Neural cell (in vitro differentiated cells): ENCODE data around the gene FHL3. TPM values are rescaled to one million over a fixed set of nuclear protein-coding genes. Genes with fewer than 3 reads are reported as not detected.

Experiments used
- H2AFZ ChIP-seq: fragments of 200-600, 300-800 bp; sonication (generic), shearing (Covaris generic); 2 replicates; pipeline ENCODE4 v1.6.0; 2014; ENCODE audit warnings: low read depth, mild to moderate bottlenecking, antibody characterized with exemption, low read length, moderate library complexity
- H3F3A ChIP-seq: fragments of 200-600 bp; shearing (Covaris generic); 2 replicates; pipeline ENCODE4 v1.6.1; 2016; ENCODE audit warnings: mild to moderate bottlenecking, moderate library complexity, mixed read lengths, antibody characterized with exemption, low read length; ENCODE audit not compliant: insufficient read depth, poor library complexity, severe bottlenecking
- H3K27ac ChIP-seq: fragments of 200-600, 300-800 bp; sonication (generic), shearing (Covaris generic); 2 replicates; pipeline ENCODE4 v1.5.1; 2014; ENCODE audit warnings: mild to moderate bottlenecking, low read length, moderate library complexity
- H3K27me3 ChIP-seq: fragments of 300-800, 200-600 bp; sonication (generic), shearing (Covaris generic); 2 replicates; pipeline ENCODE4 v1.6.0; 2014; ENCODE audit warnings: mild to moderate bottlenecking, low read depth, low read length, moderate library complexity; ENCODE audit not compliant: insufficient read depth
- H3K36me3 ChIP-seq: fragments of 300-800, 200-600 bp; sonication (generic), shearing (Covaris generic); 2 replicates; pipeline ENCODE4 v1.5.1; 2014; ENCODE audit warnings: mild to moderate bottlenecking, antibody characterized with exemption, low read length, moderate library complexity; ENCODE audit not compliant: insufficient read depth
- H3K4me2 ChIP-seq: fragments of 300-800, 200-600 bp; sonication (generic), shearing (Covaris generic); 2 replicates; pipeline ENCODE4 v1.6.0; 2014; ENCODE audit warnings: mild to moderate bottlenecking, low read length
- H3K4me3 ChIP-seq: fragments of 300-800, 200-600 bp; sonication (generic), shearing (Covaris generic); 2 replicates; pipeline ENCODE4 v1.5.1; 2014; ENCODE audit warnings: mild to moderate bottlenecking, low read length, moderate library complexity
- H3K79me2 ChIP-seq: fragments of 200-600 bp; shearing (Covaris generic); replicated peaks from 2 replicates; pipeline ENCODE4 v1.6.0; 2014; ENCODE audit warnings: mild to moderate bottlenecking, low read length, moderate library complexity; ENCODE audit not compliant: insufficient read depth
- H3K9ac ChIP-seq: fragments of 300-800, 200-600 bp; sonication (generic), shearing (Covaris generic); 2 replicates; pipeline ENCODE4 v1.6.1; 2016; ENCODE audit warnings: mild to moderate bottlenecking, low read length, mixed read lengths
- H3K9me2 ChIP-seq: fragments of 200-600 bp; shearing (Covaris generic); 2 replicates; pipeline ENCODE4 v1.6.1; 2016; ENCODE audit warnings: mild to moderate bottlenecking, low read length, mixed read lengths; ENCODE audit not compliant: insufficient read depth
- H3K9me3 ChIP-seq: fragments of 200-600, 300-800 bp; sonication (generic), shearing (Covaris generic); 2 replicates; pipeline ENCODE4 v1.6.1; 2016; ENCODE audit warnings: mild to moderate bottlenecking, mixed run types, low read length, moderate library complexity, mixed read lengths
- H4K20me1 ChIP-seq: fragments of 200-600 bp; shearing (Covaris generic); 2 replicates; pipeline ENCODE4 v1.6.1; 2016; ENCODE audit warnings: mild to moderate bottlenecking, mixed run types; ENCODE audit not compliant: insufficient read depth
- EP300 ChIP-seq: fragments of 450-650 bp; conservative IDR thresholded peaks from 2 replicates; pipeline ENCODE4 v1.6.1; 2014; ENCODE audit warnings: antibody characterized with exemption, mild to moderate bottlenecking, moderate library complexity; ENCODE audit not compliant: poor library complexity, severe bottlenecking
- EZH2 ChIP-seq: fragments of 200-600, 300-800 bp; shearing (Covaris generic), sonication (generic); IDR thresholded peaks from 2 replicates; pipeline ENCODE4 v1.6.1; 2014; ENCODE audit warnings: antibody characterized with exemption, low read length, borderline replicate concordance, mild to moderate bottlenecking; ENCODE audit not compliant: insufficient read depth, poor library complexity, severe bottlenecking
- MXI1 ChIP-seq: fragments of 450-650 bp; conservative IDR thresholded peaks from 2 replicates; pipeline ENCODE4 v1.6.1; 2014; ENCODE audit warnings: antibody characterized with exemption, mild to moderate bottlenecking; ENCODE audit not compliant: poor library complexity, severe bottlenecking
- POLR2AphosphoS5 ChIP-seq: IDR thresholded peaks from 2 replicates; pipeline ENCODE4 v1.6.1; 2012
- RAD21 ChIP-seq: fragments of 450-650 bp; conservative IDR thresholded peaks from 2 replicates; pipeline ENCODE4 v1.6.1; 2014; ENCODE audit warnings: antibody characterized with exemption, mild to moderate bottlenecking, moderate library complexity
- SMC3 ChIP-seq: fragments of 450-650 bp; conservative IDR thresholded peaks from 2 replicates; pipeline ENCODE4 v1.6.1; 2014; ENCODE audit warnings: antibody characterized with exemption, mild to moderate bottlenecking, moderate library complexity; ENCODE audit not compliant: poor library complexity
- TAF1 ChIP-seq: IDR thresholded peaks from 2 replicates; pipeline ENCODE4 v1.6.1; 2012; ENCODE audit warnings: low read depth
- polyA plus RNA-seq: library from polyadenylated mRNA; depleted of rRNA; stranded (reverse); fragments of >200 nt; gene quantifications from 2 replicates; pipeline ENCODE4 v1.2.3, GENCODE V29; 2014
- TF ChIP-seq, protein P1 (sequence below): IDR thresholded peaks from 2 replicates; pipeline ENCODE4 v1.6.1; 2012; ENCODE audit warnings: borderline replicate concordance
- TF ChIP-seq, protein P2 (sequence below): fragments of 450-650 bp; IDR thresholded peaks from 2 replicates; pipeline ENCODE4 v1.5.1; 2014; ENCODE audit warnings: antibody characterized with exemption, mild to moderate bottlenecking, moderate library complexity; ENCODE audit not compliant: poor library complexity, severe bottlenecking

The FHL3 gene
- polyA plus RNA-seq, 1 donor from 2014 or later = 3.5 TPM

DNA sequence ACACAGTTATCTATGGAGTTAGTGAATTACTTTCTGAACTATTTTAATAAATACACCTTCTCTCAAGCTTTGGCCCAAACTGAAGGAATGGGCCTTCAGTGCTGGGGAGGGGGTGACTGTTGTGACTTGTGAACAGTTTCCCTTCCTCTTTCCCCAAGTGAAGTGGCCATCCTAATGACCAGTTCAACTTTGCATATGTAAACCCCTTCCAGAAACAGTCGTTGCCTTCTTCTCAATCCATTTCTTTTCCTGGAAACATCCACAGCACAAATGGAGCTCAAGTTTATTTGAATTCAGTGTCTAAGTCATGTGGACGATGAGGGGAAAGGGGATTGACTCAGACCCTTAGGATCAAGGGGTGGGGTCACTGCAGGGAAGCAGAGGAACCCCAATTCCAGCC lies 57.1 kb downstream of the FHL3 start:
- Histone ChIP-seq H2AFZ (no peak overlapping the region), H3K36me3 (no peaks in the 10 kb centered on the region), H3K9ac (no peak overlapping the region), H3F3A (no peaks in the 10 kb centered on the region), H3K27me3 (no peaks in the 10 kb centered on the region), H3K9me3 (no peaks in the 10 kb centered on the region), H3K79me2 (no peaks in the 10 kb centered on the region), H3K9me2 (no peaks in the 10 kb centered on the region), H3K4me2 (no peak overlapping the region), H3K4me3 (no peak overlapping the region), H4K20me1 (no peaks in the 10 kb centered on the region), H3K27ac (no peak overlapping the region)
- no peak for TF ChIP-seq POLR2AphosphoS5
- TF ChIP-seq, protein P1, sequence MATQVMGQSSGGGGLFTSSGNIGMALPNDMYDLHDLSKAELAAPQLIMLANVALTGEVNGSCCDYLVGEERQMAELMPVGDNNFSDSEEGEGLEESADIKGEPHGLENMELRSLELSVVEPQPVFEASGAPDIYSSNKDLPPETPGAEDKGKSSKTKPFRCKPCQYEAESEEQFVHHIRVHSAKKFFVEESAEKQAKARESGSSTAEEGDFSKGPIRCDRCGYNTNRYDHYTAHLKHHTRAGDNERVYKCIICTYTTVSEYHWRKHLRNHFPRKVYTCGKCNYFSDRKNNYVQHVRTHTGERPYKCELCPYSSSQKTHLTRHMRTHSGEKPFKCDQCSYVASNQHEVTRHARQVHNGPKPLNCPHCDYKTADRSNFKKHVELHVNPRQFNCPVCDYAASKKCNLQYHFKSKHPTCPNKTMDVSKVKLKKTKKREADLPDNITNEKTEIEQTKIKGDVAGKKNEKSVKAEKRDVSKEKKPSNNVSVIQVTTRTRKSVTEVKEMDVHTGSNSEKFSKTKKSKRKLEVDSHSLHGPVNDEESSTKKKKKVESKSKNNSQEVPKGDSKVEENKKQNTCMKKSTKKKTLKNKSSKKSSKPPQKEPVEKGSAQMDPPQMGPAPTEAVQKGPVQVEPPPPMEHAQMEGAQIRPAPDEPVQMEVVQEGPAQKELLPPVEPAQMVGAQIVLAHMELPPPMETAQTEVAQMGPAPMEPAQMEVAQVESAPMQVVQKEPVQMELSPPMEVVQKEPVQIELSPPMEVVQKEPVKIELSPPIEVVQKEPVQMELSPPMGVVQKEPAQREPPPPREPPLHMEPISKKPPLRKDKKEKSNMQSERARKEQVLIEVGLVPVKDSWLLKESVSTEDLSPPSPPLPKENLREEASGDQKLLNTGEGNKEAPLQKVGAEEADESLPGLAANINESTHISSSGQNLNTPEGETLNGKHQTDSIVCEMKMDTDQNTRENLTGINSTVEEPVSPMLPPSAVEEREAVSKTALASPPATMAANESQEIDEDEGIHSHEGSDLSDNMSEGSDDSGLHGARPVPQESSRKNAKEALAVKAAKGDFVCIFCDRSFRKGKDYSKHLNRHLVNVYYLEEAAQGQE = no peak
- TF ChIP-seq, protein P2, sequence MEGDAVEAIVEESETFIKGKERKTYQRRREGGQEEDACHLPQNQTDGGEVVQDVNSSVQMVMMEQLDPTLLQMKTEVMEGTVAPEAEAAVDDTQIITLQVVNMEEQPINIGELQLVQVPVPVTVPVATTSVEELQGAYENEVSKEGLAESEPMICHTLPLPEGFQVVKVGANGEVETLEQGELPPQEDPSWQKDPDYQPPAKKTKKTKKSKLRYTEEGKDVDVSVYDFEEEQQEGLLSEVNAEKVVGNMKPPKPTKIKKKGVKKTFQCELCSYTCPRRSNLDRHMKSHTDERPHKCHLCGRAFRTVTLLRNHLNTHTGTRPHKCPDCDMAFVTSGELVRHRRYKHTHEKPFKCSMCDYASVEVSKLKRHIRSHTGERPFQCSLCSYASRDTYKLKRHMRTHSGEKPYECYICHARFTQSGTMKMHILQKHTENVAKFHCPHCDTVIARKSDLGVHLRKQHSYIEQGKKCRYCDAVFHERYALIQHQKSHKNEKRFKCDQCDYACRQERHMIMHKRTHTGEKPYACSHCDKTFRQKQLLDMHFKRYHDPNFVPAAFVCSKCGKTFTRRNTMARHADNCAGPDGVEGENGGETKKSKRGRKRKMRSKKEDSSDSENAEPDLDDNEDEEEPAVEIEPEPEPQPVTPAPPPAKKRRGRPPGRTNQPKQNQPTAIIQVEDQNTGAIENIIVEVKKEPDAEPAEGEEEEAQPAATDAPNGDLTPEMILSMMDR = no peak
- TF ChIP-seq EP300 = no peak
- TF ChIP-seq MXI1 = no peak
- no peak for TF ChIP-seq RAD21
- TF ChIP-seq TAF1 = no peak
- no peak for TF ChIP-seq SMC3
- TF ChIP-seq EZH2 = no peak

DNA sequence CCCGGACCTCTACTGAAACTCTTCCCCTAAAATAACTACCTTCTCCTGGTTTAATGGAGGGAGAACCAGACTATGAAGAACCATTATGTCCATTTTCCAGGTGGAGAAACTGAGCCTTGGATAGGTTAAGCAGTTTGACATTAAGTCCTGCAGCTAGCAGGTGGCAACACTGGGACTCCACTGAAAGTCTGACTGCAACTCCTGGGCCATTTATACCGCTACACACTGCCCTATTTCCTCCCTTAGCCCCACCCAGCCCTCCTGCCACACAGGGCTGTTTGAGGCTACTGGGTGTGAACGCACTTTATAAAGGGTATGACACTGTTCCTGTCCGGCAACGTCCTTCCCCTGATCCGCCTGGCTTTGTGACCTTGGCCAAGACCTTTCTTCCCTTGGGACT lies 58.0 kb downstream of the FHL3 start:
- Histone ChIP-seq H3K4me3 (peak overlapping the region; percentile 94), H2AFZ (peak overlapping the region; percentile 74), H3K9me2 (no peaks in the 10 kb centered on the region), H3K9me3 (no peaks in the 10 kb centered on the region), H3K9ac (peak overlapping the region; percentile 76), H4K20me1 (no peaks in the 10 kb centered on the region), H3K36me3 (no peaks in the 10 kb centered on the region), H3K27me3 (no peaks in the 10 kb centered on the region), H3K79me2 (no peaks in the 10 kb centered on the region), H3K27ac (no peak overlapping the region), H3F3A (no peaks in the 10 kb centered on the region), H3K4me2 (peak overlapping the region; percentile 96)
- TF ChIP-seq, protein P1 = no peak
- TF ChIP-seq POLR2AphosphoS5 (no peak), MXI1 (no peak), TAF1 (no peak), EZH2 (no peak), RAD21 (no peak)
- TF ChIP-seq, protein P2 = no peak
